Stimulated activated naive CD8-positive, alpha-beta T cell treated with anti-CD3 and anti-CD28 coated beads, Interleukin-15, Interleukin-2, amounts not matched to agents 100 U/mL and 50 U/mL, for 24 hours (primary cell): ENCODE data around the gene CYTH4.
A peak's percentile ranks its signal among the peaks of the same experiment; 100 is the strongest.

Source experiments
- ATAC-seq: fragments of 150-1000 bp; cut with Tn5 transposase; one replicate; pipeline ENCODE4 v1.10.0; 2021
- DNase-seq: peaks from one replicate; pipeline ENCODE4 v3.0.0; 2021

The CYTH4 gene

DNA sequence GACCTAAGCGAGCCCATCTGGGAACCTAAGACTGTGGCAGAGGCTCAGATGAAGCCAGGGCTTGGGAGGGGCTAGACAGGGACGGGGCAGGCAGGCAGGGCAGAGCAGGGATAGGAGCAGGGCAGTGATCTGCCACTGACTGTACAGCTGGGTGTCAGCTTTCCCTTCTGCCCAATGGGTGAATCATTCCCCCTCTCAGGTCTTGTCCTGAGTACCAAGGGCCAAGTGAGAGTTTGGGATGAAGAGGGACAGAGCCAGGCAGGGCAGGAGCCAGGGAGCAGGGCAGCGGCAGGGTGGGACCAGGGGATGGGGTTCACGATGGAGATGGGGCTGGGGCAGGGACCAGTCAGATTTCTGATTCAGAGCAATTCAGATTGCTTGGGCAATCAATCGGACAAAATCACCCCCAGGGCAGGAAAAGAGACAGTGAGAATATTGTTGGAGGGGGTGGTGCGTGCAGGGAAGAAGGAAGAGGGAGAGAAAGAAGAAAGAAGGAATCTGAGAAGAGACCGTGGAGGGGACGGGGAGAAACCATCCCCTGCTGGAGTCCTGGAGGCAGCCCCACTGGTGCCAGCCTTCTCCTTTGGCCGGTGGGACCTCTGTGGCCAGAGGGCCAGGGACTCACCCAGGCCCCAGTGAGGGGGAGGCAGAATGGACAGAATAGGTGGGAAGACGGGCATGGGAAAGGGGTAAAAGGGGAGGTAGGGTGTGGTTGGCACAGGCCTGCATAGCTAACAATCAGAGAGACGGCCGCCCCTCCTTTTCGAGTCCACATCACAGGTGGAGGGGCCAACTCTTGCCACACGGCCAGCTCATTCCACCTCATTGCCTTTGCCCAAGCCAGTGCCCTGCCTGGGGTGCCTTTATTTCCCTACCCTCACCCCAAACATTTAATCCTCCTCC is 47.2 kb downstream of the CYTH4 start:
- DNase-seq (no peak), ATAC-seq (no peak)

DNA sequence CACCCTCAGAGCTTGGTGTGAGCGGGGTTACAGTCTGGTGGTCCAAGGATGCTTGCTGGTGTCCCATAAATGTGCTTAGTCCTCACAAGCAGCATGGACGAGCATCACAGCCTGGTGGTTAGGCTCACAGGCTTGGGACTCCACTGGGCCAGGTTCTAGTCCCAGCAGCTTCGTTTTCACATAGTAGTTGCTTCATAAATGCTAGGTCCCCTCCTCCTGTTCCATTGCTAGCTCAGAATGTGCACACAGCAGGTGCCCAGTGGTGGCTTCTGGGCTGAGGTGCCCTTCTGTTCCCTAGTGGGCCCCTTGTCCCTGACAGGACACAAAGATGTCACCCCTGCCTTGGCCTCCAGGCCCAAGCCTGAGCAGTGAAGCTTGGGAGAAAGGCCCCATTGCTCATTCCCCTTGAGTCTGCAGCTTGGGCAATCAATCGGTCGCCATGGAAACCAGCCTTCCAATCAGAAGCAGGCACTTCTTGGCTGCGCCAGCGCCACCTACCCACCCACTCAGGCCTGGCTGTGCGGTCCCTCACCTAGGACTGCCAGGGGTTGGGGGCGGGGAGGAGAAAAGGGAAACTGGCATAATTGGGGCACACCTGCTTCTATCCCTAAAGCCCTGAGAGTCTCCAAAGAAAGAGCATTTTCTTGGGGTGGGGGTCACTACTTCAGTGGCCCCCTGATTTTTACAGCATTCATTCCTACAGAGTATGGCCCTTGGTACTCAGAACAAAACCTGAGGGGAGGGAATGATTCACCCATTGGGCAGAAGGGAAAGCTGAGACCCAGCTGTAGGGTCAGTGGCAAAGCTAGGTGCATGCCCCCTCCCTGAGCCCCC is 48.1 kb downstream of the CYTH4 start:
- ATAC-seq (peak; percentile 48), DNase-seq (peak; percentile 64)

DNA sequence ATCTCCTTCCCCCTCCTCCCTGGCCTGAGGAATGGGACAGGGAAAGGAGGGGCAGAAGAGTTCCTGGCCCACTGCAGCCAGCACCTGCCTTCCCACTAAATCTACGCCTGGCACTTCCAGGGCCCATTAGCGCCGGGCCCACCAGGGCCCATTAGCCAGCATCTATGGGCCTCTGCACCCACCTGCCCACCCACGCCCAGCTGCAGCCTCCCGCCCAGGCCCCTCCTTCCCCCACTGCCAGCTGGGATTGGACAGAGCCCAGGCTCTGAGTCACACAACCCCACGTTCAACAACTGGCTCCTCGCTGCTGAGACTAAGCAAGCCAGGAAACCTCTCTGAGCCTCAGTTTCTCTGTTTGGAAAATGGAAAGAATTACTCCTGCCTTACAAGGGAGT is 48.7 kb downstream of the CYTH4 start:
- ATAC-seq = no peak
- DNase-seq = no peak

GRCh38 chr22:37331856-37332536 is 49.7 kb downstream of the CYTH4 start:
- DNase-seq = no peak

DNA sequence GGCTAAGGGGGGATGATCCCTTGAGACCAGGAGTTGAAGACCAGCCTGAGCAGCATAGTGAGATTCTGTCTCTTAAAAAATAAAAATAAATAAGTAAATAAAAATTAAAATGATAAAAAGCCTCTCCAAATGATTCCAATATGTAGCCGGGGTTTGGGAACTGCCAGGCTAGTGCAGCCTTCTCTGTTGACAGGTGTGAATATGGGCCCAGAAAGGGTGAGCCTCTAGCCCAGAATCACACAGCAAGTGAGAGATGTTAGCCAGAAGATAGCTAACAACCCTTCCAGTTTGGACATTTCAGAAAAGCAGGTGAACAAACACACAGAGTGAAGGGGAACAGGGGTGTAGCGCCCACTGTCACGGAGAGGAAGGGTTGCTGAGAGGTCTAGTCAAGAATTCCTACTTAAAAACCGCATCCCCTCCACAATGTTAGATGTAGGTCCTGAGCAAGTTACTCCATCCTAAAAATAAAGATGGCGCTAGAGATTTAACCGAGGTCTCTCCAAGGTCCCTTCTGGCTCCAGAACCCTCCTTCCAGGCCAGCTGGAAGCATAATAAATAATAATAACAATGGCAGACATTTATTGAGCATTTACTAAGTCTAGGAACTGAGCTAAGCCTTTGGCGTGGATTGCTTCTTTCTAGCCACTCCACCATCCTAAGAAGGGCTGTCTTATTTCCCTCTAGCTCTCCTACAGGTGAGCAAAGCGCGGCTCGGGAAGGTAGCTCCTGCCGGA is 51.6 kb downstream of the CYTH4 start:
- ATAC-seq = no peak

More at GRCh38 chr22:37331856-37332536, 49.7 kb downstream of the CYTH4 start:
- ATAC-seq = no peak

GRCh38 chr22:37334461-37334858 is 52.2 kb downstream of the CYTH4 start:
- no peak for ATAC-seq
- no peak for DNase-seq

More for the DNA sequence above, 51.6 kb downstream of the CYTH4 start:
- no peak for DNase-seq

GRCh38 chr22:37334859-37335805 is 52.8 kb downstream of the CYTH4 start:
- peak; percentile 9 for ATAC-seq

GRCh38 chr22:37335806-37336199 is 53.5 kb downstream of the CYTH4 start:
- no peak for ATAC-seq
- no peak for DNase-seq

More at GRCh38 chr22:37334859-37335805, 52.8 kb downstream of the CYTH4 start:
- no peak for DNase-seq

- DNase-seq (no peak), ATAC-seq (no peak)
These were observed 54.3 kb downstream of the CYTH4 start for GRCh38 chr22:37336579-37336978.

GRCh38 chr22:37337204-37337943 is 55.1 kb downstream of the CYTH4 start:
- DNase-seq (no peak), ATAC-seq (no peak)

DNA sequence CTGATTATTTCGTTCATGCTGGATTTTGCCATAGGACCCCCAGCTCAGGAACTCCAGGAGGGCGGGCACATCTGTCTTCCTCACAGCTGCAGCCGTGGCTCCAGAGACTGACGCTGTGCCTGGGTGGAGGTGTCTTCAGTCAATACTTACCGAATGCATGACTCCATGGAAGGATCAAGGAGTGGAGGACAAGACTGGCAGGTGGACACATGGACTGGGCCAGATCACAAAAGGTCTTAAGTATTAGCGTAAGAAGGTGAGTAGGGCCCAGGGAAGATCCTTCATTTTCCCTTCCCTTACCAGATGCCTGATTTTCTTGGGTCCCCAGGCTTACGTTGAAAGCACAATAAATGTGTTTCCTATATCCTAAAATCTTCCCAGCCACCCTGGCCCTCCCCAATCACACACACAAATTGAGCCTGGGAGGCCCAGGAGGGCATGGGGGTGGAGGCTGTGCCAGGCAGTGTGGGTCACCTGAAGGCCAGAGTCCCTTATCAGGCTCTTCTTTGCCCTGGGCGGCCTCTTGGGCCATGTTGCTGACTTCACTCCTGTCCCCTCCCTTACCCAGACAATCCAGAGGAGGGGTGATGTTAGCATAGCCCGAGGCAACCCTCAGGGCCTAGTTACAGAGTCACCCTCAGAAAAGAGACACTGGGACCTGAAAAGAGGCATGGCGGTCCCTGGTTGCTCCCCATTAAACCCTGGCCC is 56.4 kb downstream of the CYTH4 start:
- ATAC-seq (no peak), DNase-seq (no peak)

GRCh38 chr22:37340331-37341262 is 58.3 kb downstream of the CYTH4 start:
- ATAC-seq = no peak
- no peak for DNase-seq

DNA sequence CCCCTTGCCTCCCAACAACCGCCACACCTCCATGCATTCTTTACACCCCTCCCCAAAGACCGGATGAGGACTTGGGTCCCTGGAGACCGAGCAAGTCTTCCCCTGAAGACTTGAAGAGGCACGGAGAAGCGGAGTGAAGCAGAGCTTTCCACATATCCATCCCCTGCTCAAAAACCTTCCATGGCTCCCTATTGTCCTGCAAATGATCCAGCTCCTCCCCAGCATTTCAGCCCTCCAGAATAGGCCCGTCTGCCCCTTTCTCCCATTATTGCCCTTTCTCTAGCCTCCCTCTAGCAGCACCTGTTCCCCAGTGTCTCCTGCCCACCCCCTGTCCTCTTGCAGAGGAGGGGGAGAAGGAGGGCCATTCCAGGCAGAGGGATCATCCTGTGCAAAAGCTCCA is 59.8 kb downstream of the CYTH4 start:
- no peak for DNase-seq
- no peak for ATAC-seq

DNA sequence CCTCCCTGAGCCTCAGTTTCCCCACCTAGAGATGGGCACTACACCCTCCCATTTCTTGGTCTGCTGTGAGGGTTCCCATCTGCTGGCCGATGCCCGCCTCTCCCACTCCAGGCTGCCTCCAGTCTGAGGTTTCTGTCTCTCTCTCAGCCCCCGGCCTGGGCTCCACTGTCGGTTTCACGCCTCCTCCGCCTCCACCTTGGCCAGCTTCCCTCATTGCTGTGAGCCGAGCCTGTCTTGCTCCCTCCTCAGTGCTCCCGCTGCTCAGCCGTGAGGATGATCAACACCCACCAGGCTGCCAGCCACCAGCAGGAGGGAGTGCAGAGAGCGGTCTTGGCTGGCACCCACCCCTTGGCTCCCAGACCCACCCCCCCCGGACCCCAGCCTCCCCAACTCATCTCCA is 61.0 kb downstream of the CYTH4 start:
- ATAC-seq = no peak
- no peak for DNase-seq

DNA sequence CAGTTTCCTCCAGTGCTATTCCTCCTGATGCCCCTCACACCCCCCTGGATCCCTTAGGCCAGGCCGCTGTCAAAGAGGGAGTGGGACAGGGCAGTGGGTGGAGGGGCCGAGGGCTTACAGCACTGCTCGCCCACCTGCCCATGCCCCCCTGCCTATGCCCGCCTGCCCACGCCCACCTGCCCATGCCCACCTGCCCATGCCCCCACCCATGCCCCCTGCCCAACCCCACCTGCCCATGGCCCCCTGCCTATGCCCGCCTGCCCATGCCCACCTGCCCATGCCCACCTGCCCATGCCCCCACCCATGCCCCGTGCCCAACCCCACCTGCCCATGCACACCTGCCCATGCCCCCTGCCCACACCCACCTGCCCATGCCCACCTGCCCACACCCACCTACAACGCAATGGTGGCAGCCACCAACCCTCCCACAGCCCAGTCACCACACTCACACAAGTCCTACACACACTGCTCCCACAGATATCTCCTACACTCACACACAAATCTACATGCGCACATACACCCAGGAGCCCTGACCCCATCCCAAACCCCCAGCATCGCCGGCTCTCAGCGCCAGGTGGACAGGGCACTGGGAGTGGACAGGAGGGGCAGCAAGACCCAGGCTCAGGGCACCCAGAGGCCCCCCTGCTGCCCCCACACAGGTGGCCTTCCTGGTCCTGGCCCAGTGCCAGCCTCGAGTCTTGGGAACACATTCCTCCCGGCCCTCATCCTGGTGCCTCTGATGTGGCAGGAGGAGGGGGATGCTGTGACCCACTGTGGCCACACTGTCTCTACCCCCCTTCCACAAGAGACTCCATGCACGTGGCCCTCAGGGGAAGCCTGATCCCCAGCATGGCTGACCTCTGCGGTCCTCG is 61.8 kb downstream of the CYTH4 start:
- DNase-seq (no peak), ATAC-seq (no peak)

GRCh38 chr22:37344735-37345449 is 62.6 kb downstream of the CYTH4 start:
- no peak for DNase-seq
- no peak for ATAC-seq
